Endothelial cell (in vitro differentiated cells): Measurements from ENCODE around the gene ADCY10. TPM values are rescaled to one million over a fixed set of nuclear protein-coding genes. Genes with fewer than 3 reads are reported as not detected.
"Not testable (repeated sequence)": the region's sequence is repeated elsewhere in the genome, so short reads cannot be mapped to it uniquely, and the experiment has no call there.

Source experiments
- DNase-seq: peaks from one replicate; pipeline ENCODE4 v3.0.0; 2021; ENCODE audit warnings: low spot score
- H3K27ac Mint-ChIP-seq: one replicate; pipeline ENCODE4 v1.8.0; 2021; ENCODE audit warnings: mixed read lengths, inconsistent platforms; ENCODE audit not compliant: unreplicated experiment
- H3K27me3 Mint-ChIP-seq: one replicate; pipeline ENCODE4 v1.8.0; 2021; ENCODE audit warnings: mild to moderate bottlenecking, moderate library complexity, mixed read lengths, inconsistent platforms; ENCODE audit not compliant: unreplicated experiment
- H3K36me3 Mint-ChIP-seq: one replicate; pipeline ENCODE4 v1.8.0; 2021; ENCODE audit warnings: mild to moderate bottlenecking, low read depth, mixed read lengths, inconsistent platforms; ENCODE audit not compliant: unreplicated experiment
- H3K4me1 Mint-ChIP-seq: one replicate; pipeline ENCODE4 v1.8.0; 2021; ENCODE audit warnings: mild to moderate bottlenecking, mixed read lengths, inconsistent platforms; ENCODE audit not compliant: unreplicated experiment
- H3K4me3 Mint-ChIP-seq: one replicate; pipeline ENCODE4 v1.8.0; 2021; ENCODE audit warnings: mild to moderate bottlenecking, mixed read lengths, inconsistent platforms; ENCODE audit not compliant: unreplicated experiment
- H3K9me3 Mint-ChIP-seq: one replicate; pipeline ENCODE4 v1.8.0; 2021; ENCODE audit warnings: mixed read lengths, inconsistent platforms; ENCODE audit not compliant: unreplicated experiment
- total RNA-seq: library from RNA; stranded (reverse); fragmentation: NEBNext Ultra II Directional; extraction: Animal tissue kit (Norgen Biotek cat#: 25700); gene quantifications from one replicate; pipeline ENCODE4 v1.2.1, GENCODE V29; 2021; ENCODE audit not compliant: unreplicated experiment
- TF ChIP-seq, protein P1 (sequence below): fragments of 200-600 bp; sonication (generic); IDR thresholded peaks from one replicate; pipeline ENCODE4 v1.5.0; 2021; ENCODE audit warnings: antibody characterized with exemption; ENCODE audit not compliant: unreplicated experiment

ADCY10 gene
- total RNA-seq, 1 donor from 2014 or later, result 0.31 TPM

DNA sequence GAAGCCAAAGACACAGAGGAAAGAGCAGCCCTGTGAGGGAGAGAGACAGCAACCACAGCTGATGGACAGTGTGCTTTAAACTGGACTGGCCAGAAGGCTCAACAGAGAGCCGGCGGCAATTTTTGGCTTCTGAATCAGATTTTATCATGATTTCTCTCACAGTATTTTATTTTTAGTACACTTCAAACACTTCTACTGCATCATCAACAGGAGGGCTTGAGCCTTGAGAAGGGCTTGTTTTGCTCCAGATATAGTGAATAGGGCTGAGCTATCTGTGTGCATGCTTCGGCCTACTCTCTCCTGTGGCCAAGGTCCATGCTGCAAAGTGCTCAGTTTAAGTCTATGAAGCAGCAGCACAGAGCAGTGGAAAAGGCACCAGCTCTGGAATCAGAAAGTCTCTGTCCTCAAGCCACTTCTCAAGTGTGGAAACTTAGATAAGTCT, 33.3 kb downstream of the ADCY10 start:
- no peak for DNase-seq

DNA sequence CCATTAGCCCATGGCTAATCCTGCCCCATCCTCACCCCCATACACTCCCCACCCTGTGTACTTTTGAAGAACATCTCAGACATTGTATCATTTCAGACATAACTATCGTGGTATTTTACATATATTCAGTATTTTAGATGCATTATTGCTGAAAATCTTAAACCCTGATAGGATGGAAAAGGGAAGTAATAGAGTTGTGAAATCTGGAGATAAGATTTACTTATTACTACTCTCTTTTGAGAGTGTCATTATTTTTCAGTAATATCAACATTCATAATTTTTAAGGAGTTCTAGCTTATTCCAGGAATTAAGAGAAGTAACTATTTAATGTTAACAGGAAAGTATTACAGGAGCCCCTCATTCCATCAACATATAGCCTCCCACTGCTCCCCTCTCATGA, 34.4 kb downstream of the ADCY10 start:
- no peak for DNase-seq
- Mint-ChIP-seq H3K4me1 (peaks cover 4% of the 10 kb centered on the region), H3K27ac (no peak overlapping the region), H3K9me3 (no peaks in the 10 kb centered on the region), H3K36me3 (no peaks in the 10 kb centered on the region), H3K4me3 (no peak overlapping the region), H3K27me3 (peaks cover 3% of the 10 kb centered on the region)
- TF ChIP-seq, protein P1, sequence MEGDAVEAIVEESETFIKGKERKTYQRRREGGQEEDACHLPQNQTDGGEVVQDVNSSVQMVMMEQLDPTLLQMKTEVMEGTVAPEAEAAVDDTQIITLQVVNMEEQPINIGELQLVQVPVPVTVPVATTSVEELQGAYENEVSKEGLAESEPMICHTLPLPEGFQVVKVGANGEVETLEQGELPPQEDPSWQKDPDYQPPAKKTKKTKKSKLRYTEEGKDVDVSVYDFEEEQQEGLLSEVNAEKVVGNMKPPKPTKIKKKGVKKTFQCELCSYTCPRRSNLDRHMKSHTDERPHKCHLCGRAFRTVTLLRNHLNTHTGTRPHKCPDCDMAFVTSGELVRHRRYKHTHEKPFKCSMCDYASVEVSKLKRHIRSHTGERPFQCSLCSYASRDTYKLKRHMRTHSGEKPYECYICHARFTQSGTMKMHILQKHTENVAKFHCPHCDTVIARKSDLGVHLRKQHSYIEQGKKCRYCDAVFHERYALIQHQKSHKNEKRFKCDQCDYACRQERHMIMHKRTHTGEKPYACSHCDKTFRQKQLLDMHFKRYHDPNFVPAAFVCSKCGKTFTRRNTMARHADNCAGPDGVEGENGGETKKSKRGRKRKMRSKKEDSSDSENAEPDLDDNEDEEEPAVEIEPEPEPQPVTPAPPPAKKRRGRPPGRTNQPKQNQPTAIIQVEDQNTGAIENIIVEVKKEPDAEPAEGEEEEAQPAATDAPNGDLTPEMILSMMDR, result no peak

More for the DNA sequence above, 33.3 kb downstream of the ADCY10 start:
- Mint-ChIP-seq H3K27ac (no peak overlapping the region), H3K4me3 (no peak overlapping the region), H3K36me3 (no peaks in the 10 kb centered on the region), H3K27me3 (peaks cover 3% of the 10 kb centered on the region), H3K4me1 (peaks cover 4% of the 10 kb centered on the region), H3K9me3 (no peaks in the 10 kb centered on the region)
- TF ChIP-seq, protein P1, result no peak

DNA sequence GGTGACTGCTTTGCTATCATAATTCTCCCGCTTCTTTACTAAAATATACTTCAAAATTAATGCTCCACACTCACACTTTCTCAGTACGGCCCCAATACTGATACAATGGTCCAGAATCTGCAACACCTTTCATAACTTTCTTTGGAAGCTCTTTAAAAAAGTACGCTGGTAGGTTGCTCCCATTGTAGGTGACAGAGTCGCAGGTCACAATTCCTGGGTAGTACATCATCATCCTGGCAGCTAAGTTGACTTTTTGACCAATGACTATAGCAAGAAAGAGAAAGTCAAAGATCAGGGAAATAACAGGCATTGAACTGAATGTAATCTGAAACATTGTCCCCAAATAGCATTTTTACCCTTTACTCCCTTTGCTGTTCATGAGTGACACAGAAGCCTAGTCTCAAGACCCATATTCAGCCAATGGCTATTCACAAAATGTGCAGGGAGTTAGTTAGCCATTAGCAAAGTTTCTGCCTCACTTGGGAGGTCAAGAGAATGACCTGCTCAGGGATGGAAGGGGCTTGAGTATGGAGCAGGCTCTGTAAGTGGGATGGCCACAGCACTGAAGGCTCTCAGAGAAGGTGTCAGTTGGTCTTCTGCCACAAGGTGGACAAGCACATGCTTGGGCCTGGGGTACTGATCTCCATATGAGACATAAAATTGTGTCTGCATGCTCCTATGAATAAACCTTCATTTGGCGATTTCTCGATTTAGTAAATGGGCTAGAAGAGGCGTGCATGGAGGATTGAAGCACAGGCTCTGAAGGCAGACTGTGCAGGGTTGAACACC, 35.4 kb downstream of the ADCY10 start:
- no peaks in the 10 kb centered on the region for H3K9me3 Mint-ChIP-seq
- H3K4me3 Mint-ChIP-seq, result no peak overlapping the region
- H3K36me3 Mint-ChIP-seq, result no peaks in the 10 kb centered on the region
- peaks cover 3% of the 10 kb centered on the region for H3K27me3 Mint-ChIP-seq
- H3K4me1 Mint-ChIP-seq, result peaks cover 4% of the 10 kb centered on the region
- DNase-seq, result no peak
- no peak overlapping the region for H3K27ac Mint-ChIP-seq
- TF ChIP-seq, protein P1, result no peak

DNA sequence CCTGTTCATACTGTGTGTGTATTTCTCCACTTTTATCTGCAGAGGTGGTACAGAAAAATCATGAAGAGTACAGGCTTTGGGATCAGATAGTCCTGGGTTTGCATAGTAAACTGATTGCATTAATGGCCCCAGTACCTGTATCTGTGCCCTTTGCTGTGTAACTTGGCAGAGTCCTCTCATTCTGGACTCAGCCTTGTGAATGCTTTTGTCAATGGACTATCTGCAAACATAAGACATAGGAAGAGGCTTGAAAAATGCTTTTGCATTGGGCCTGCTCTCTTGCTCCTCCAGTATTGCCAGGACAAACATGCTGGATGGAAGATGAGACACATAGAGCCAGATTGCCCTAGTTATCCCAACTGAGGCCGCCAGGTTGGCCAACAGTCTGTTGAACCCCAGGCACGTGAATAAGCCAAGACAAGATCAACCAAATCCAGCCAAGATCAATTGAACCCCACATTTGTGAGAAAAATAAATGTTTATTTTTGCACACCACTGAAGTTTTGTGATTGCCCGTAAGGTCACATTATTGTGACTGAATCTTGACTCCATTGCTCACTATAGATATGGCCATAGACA, 37.2 kb downstream of the ADCY10 start:
- H3K36me3 Mint-ChIP-seq, result no peaks in the 10 kb centered on the region
- H3K4me1 Mint-ChIP-seq, result peaks cover 4% of the 10 kb centered on the region
- peaks cover 3% of the 10 kb centered on the region for H3K27me3 Mint-ChIP-seq
- no peak overlapping the region for H3K27ac Mint-ChIP-seq
- TF ChIP-seq, protein P1, result no peak
- H3K9me3 Mint-ChIP-seq, result no peaks in the 10 kb centered on the region
- no peak overlapping the region for H3K4me3 Mint-ChIP-seq
- DNase-seq, result no peak

DNA sequence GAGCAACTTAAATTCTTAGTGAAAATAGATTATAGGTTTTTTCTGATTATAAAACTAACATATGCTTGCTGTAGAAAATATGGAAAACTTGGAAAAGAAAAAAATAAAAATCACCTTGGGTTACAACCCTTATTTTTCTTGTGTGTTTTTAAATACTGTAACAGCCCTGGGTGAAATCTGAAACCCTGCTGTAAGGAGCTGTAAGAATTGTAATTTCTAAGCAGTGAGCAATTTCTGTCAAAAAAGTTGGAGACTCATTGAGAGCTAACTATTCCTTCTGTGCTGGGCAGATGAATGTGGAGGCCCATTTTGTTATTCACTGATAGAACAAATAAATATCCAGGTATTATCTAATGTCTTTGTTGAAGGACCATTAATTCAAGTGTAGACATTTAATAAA, 42.6 kb downstream of the ADCY10 start:
- Mint-ChIP-seq H3K4me3 (no peak overlapping the region), H3K27me3 (no peaks in the 10 kb centered on the region), H3K27ac (no peak overlapping the region), H3K9me3 (no peaks in the 10 kb centered on the region), H3K36me3 (no peaks in the 10 kb centered on the region), H3K4me1 (peaks cover 6% of the 10 kb centered on the region)
- TF ChIP-seq, protein P1, result no peak
- no peak for DNase-seq

DNA sequence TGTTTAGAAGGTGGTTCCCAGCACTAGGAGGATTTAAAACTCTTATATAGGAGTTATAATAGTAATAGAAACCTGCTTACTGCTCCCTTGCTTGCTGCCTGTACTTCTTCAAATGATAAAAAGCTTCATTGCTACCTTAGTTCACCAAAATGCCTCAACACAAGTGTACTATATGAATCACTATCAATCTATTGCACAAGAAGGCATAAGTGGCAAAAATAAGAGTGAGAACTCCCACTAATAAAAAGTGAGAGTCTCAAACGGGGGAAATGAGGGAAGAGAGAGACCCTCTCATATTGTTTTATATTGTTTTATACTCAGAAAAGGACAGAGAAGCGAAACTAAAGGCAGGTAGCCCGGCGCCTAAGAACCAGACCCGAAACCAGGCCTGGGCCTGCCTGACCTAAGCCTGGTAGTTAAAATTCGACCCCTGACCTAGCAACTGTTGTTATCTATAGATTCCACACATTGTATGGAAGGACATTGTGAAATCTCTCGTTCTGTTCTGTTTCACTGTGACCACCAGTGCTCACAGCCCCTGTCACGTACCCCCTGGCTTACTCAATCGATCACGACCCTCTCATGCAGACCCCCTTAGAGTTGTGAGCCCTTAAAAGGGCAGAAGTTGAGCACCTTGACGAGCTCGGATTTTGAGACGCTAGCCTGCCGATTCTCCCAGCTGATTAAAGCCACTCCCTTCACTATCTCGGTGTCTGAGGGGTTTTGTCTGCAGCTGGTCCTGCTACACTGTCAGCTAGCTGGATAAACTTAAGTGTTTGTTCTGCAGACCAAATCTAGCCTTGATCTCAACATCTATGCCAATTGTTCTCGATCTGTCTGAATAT, 44.6 kb downstream of the ADCY10 start:
- not testable (repeated sequence) for H3K4me1 Mint-ChIP-seq, H3K9me3 Mint-ChIP-seq, H3K27ac Mint-ChIP-seq, H3K27me3 Mint-ChIP-seq, H3K36me3 Mint-ChIP-seq, H3K4me3 Mint-ChIP-seq, DNase-seq
